ENCODE results near the gene GXYLT1.

The GXYLT1 gene

GRCh38 chr12:42162965-42163364 lies 18.3 kb upstream of the GXYLT1 start:
- DNase-seq (ENCODE audit: low read depth, low spot score): no peak
- Histone ChIP-seq H3K9me3 (ENCODE audit: low read depth, low read length) (no peaks in the 10 kb centered on the region), H3K4me3 (no peak overlapping the region), H3K36me3 (ENCODE audit: insufficient read depth, low read length) (peaks cover 10% of the 10 kb centered on the region), H3K9ac (ENCODE audit: insufficient read length) (no peak overlapping the region), H3K27ac (no peak overlapping the region)
- TF ChIP-seq EZH2 (IDR thresholded peaks at IDR 0.05): no peak
- no peak for TF ChIP-seq POLR2AphosphoS5 (IDR thresholded peaks at IDR 0.05; ENCODE audit: borderline replicate concordance, low read depth, low read length)
- TF ChIP-seq FOXP2 (optimal IDR thresholded peaks at IDR 0.05; ENCODE audit: control extremely low read depth, extremely low read length, insufficient read depth): no peak

DNA sequence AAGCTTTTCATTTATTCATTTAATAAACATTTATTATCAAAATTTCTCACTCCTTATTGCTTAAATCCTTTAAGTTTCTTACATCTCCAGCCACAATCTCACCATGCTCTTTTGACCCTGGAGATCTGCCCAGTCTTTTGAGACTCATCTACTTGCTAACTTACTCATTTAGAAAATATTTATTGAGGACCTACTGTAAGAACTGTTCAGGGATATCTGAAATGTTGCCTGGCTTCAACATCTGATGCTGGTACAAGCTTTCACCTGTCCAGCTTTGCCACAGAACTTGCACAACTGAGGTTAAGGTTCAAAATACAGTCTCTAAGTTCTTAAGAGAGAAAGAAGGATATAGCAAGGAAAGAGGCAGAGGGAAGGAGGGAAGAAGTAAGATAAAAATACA lies 17.5 kb upstream of the GXYLT1 start:
- no peak overlapping the region for H3K27ac ChIP-seq
- no peaks in the 10 kb centered on the region for H3K9me3 ChIP-seq (ENCODE audit: low read depth, low read length)
- no peak for DNase-seq (ENCODE audit: low read depth, low spot score)
- H3K36me3 ChIP-seq (ENCODE audit: insufficient read depth, low read length): peaks cover 10% of the 10 kb centered on the region
- no peak overlapping the region for H3K4me3 ChIP-seq
- no peak overlapping the region for H3K9ac ChIP-seq (ENCODE audit: insufficient read length)
- TF ChIP-seq FOXP2 (optimal IDR thresholded peaks at IDR 0.05; ENCODE audit: control extremely low read depth, extremely low read length, insufficient read depth) (no peak), EZH2 (IDR thresholded peaks at IDR 0.05) (no peak), POLR2AphosphoS5 (IDR thresholded peaks at IDR 0.05; ENCODE audit: borderline replicate concordance, low read depth, low read length) (no peak)

DNA sequence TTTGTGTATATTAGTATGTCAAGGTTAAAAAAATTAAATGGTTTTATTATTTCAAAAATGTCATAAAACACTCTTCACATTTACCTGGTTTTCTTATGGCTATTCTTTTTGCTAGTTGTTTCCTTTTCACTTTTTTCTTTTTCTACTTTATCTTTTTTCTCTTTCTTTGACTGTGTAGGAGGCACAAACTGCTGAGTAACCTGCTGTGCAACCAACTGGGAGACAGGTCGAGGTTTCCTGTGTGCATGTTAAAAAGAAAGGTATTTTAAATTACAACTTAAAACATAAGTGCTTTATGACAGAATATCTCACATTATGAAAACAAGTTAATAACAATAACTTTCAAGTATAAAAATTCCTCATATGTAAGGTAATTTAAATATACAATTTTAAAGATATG lies 16.9 kb upstream of the GXYLT1 start:
- Histone ChIP-seq H3K9me3 (ENCODE audit: low read depth, low read length) (no peaks in the 10 kb centered on the region), H3K4me3 (no peak overlapping the region), H3K27ac (no peak overlapping the region), H3K36me3 (ENCODE audit: insufficient read depth, low read length) (peaks cover 10% of the 10 kb centered on the region), H3K9ac (ENCODE audit: insufficient read length) (no peak overlapping the region)
- TF ChIP-seq EZH2 (IDR thresholded peaks at IDR 0.05) (no peak), POLR2AphosphoS5 (IDR thresholded peaks at IDR 0.05; ENCODE audit: borderline replicate concordance, low read depth, low read length) (no peak), FOXP2 (optimal IDR thresholded peaks at IDR 0.05; ENCODE audit: control extremely low read depth, extremely low read length, insufficient read depth) (no peak)
- DNase-seq (ENCODE audit: low read depth, low spot score): no peak

DNA sequence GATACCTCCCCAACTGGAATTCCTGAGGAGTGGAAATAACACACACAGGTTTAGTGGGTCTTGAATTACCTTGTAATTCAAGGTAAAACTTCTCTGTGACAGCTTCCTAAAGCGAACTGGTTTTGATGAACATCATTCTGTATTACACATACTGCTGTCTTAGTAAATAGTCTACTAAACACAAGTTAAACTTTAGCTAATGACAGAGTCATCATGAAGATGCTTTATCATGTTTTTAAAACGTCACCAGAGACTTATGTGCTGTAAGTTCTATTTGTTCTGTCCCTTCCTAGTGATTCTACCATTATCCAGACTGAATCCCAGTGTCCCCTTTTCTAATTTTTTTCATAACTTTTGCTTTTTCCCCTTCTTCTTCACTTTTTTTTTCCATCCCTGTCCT lies 11.6 kb upstream of the GXYLT1 start:
- no peak for DNase-seq (ENCODE audit: low read depth, low spot score)
- Histone ChIP-seq H3K27ac (no peak overlapping the region), H3K4me3 (no peak overlapping the region), H3K36me3 (ENCODE audit: insufficient read depth, low read length) (peaks cover 10% of the 10 kb centered on the region), H3K9ac (ENCODE audit: insufficient read length) (no peak overlapping the region), H3K9me3 (ENCODE audit: low read depth, low read length) (no peaks in the 10 kb centered on the region)
- no peak for TF ChIP-seq FOXP2 (optimal IDR thresholded peaks at IDR 0.05; ENCODE audit: control extremely low read depth, extremely low read length, insufficient read depth)
- no peak for TF ChIP-seq EZH2 (IDR thresholded peaks at IDR 0.05)
- no peak for TF ChIP-seq POLR2AphosphoS5 (IDR thresholded peaks at IDR 0.05; ENCODE audit: borderline replicate concordance, low read depth, low read length)

GRCh38 chr12:42145552-42146215 lies 1.0 kb upstream of the GXYLT1 start:
- no peak overlapping the region for H3K4me3 ChIP-seq
- no peaks in the 10 kb centered on the region for H3K9me3 ChIP-seq (ENCODE audit: low read depth, low read length)
- H3K9ac ChIP-seq (ENCODE audit: insufficient read length): no peak overlapping the region
- H3K27ac ChIP-seq: no peak overlapping the region
- H3K36me3 ChIP-seq (ENCODE audit: insufficient read depth, low read length): no peaks in the 10 kb centered on the region
- TF ChIP-seq FOXP2 (optimal IDR thresholded peaks at IDR 0.05; ENCODE audit: control extremely low read depth, extremely low read length, insufficient read depth) (no peak), POLR2AphosphoS5 (IDR thresholded peaks at IDR 0.05; ENCODE audit: borderline replicate concordance, low read depth, low read length) (no peak), EZH2 (IDR thresholded peaks at IDR 0.05) (no peak)
- no peak for DNase-seq (ENCODE audit: low read depth, low spot score)

- no peaks in the 10 kb centered on the region for H3K9me3 ChIP-seq (ENCODE audit: low read depth, low read length)
- DNase-seq (ENCODE audit: low read depth, low spot score): no peak
- H3K36me3 ChIP-seq (ENCODE audit: insufficient read depth, low read length): no peaks in the 10 kb centered on the region
- peak overlapping the region; percentile 81 for H3K9ac ChIP-seq (ENCODE audit: insufficient read length)
- no peak overlapping the region for H3K27ac ChIP-seq
- H3K4me3 ChIP-seq: peak overlapping the region; percentile 97
- TF ChIP-seq EZH2 (IDR thresholded peaks at IDR 0.05) (no peak), POLR2AphosphoS5 (IDR thresholded peaks at IDR 0.05; ENCODE audit: borderline replicate concordance, low read depth, low read length) (no peak), FOXP2 (optimal IDR thresholded peaks at IDR 0.05; ENCODE audit: control extremely low read depth, extremely low read length, insufficient read depth) (no peak)
Observed at GRCh38 chr12:42145197-42145549, 499 bp upstream of the GXYLT1 start.

DNA sequence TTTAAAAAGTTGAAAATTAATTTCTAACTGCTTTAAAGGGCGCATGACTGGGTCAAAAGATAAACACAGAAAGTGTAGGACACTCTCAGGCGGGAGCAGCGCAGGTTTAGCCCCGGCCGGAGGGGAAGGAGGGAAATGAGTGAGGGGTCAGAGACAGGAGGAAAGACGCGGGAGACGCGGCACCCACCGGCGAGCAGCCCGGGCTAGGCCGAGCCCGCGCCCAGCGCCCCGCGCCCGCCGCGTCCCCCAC lies 591 bp downstream of the GXYLT1 start:
- H3K4me3 ChIP-seq: peak overlapping the region; percentile 97
- no peak for DNase-seq (ENCODE audit: low read depth, low spot score)
- no peak overlapping the region for H3K27ac ChIP-seq
- peak overlapping the region; percentile 81 for H3K9ac ChIP-seq (ENCODE audit: insufficient read length)
- H3K9me3 ChIP-seq (ENCODE audit: low read depth, low read length): no peaks in the 10 kb centered on the region
- TF ChIP-seq POLR2AphosphoS5 (IDR thresholded peaks at IDR 0.05; ENCODE audit: borderline replicate concordance, low read depth, low read length): no peak
- TF ChIP-seq FOXP2 (optimal IDR thresholded peaks at IDR 0.05; ENCODE audit: control extremely low read depth, extremely low read length, insufficient read depth): no peak
- no peak for TF ChIP-seq EZH2 (IDR thresholded peaks at IDR 0.05)
- no peaks in the 10 kb centered on the region for H3K36me3 ChIP-seq (ENCODE audit: insufficient read depth, low read length)

GRCh38 chr12:42143452-42144157 lies 1.1 kb downstream of the GXYLT1 start:
- Histone ChIP-seq H3K36me3 (ENCODE audit: insufficient read depth, low read length) (no peaks in the 10 kb centered on the region), H3K9ac (ENCODE audit: insufficient read length) (peak overlapping the region; percentile 81), H3K9me3 (ENCODE audit: low read depth, low read length) (no peaks in the 10 kb centered on the region), H3K27ac (no peak overlapping the region), H3K4me3 (peak overlapping the region; percentile 97)
- no peak for TF ChIP-seq FOXP2 (optimal IDR thresholded peaks at IDR 0.05; ENCODE audit: control extremely low read depth, extremely low read length, insufficient read depth)
- no peak for TF ChIP-seq EZH2 (IDR thresholded peaks at IDR 0.05)
- TF ChIP-seq POLR2AphosphoS5 (IDR thresholded peaks at IDR 0.05; ENCODE audit: borderline replicate concordance, low read depth, low read length): no peak
- DNase-seq (ENCODE audit: low read depth, low spot score): no peak
